NCI-H69 (cell line): ENCODE data around the gene MYZAP.

Source experiments
- DNase-seq: peaks from one replicate; lab custom pipeline; 2025; lab: John Stamatoyannopoulos, UW

The MYZAP gene

DNA sequence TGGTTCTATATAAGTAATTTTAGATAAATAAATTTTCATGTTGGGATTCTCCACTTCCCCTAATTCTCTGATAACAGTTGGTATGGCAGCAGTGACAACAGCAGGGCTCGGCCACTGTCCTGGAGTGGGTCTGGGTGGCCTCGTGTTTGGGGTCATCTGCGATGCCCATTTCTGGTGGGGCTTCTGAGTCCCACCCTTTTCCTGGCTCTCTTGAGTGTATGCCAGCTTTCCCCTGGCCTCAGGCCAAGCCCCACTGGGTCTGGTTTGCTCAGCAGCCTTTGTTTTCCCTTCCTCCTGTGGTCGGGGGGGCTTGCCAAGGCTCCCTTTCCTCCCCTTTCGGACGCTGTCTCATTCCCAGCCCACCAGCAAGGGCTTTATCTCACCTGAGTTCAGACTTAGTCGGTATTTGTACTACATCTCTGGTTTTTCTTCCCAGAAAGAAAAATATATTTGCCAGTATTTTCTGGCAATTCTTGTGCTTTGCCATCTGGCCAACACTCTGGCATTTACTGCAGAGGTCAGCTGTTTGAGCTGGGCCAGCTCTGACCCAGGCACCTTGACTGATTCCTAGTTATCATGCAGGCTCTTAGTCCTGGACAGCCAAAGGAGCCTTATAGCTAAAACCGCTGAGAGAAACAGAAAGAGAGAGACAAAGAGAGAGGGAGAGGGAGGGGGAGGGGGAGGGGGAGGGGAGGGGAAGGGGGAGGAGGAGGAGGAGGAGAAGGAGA lies 35.2 kb downstream of the MYZAP start:
- DNase-seq, result peak; percentile 49

DNA sequence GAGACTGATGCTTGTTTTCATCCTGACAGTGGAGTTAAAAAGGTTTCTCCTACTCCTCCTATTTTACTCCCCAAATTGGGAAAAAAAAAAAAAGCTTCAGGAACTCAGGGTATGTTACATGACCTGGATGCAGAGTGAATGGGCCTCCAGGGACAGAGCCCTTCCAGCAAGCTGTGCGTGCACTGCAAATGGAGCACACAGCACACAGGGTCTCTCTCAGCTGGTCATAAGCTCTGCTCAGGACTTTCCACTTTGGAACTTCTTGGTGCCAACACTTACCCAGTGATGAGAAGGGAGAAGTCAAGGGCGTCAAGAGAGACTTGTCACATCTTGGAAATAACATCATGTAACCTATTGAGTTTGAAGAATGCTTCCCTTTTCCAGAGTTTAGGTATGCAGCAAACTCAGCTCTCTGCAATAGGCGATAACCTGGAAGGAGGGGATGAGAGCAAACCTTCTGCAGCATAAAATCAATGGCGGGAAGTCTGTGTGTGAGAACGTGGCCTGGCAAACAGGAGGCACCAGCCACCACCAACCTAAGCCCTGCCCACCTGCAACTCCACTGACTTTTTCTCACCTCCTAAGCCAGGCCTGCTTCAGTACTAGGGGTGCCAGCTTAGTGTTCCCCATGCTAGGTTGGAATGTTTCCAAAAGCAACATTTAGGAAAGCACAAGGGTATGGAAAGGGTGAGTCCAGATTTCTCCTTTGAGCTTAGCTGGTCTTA lies 39.8 kb downstream of the MYZAP start:
- DNase-seq, result no peak

GRCh38 chr15:57634290-57634689 lies 42.6 kb downstream of the MYZAP start:
- no peak for DNase-seq

DNA sequence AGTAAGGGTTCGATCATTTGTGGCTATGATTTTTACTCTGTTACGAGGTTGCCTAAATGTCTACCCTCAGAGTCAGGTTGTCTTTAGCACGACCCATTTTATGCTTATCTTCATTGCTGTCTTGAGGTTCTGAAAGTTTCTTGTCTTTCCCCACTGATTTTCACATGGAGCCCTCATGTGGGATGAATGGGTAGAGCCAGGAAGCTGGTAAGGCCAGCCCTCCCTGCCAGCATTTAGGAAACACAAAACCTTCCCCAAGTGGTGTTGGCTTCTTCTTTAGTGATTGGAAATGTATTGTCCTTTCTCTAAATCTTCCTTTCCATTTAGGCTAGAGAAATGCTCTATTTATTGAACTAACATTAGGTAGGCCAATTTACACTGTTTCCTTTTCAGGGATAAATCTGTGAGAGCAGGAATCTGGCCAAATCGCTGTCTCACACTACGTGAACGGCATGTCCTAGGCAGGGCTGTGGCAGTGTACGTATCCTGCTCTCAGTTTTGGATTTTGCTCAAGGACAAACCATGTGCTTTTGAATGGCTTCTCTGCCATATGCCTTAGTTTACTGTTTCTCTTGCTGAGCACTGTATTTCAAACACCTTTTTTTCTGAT lies 43.7 kb downstream of the MYZAP start:
- DNase-seq, result no peak

- no peak for DNase-seq
Measured at GRCh38 chr15:57637846-57638245, 46.1 kb downstream of the MYZAP start.

DNA sequence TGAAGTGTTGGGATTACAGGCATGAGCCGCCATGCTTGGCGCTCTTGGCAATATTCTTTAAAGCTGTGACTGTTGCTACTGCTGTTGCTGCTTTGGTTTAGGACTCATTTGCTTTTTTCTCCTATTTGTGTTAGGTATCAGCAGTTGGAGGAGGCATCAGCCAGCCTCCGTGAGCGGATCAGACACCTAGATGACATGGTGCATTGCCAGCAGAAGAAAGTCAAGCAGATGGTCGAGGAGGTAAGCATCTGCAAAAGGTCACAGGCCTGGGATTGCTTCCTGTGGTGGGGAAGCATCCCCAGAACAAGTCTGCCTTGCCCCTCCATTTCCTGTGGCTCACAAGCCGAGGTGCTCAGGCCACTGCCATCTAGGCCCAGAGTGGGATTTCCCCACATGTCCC lies 47.6 kb downstream of the MYZAP start:
- DNase-seq, result no peak

- peak; percentile 35 for DNase-seq
Measured at GRCh38 chr15:57640930-57641682, 49.4 kb downstream of the MYZAP start.

GRCh38 chr15:57643826-57644225 lies 52.1 kb downstream of the MYZAP start:
- no peak for DNase-seq

GRCh38 chr15:57646087-57646486 lies 54.4 kb downstream of the MYZAP start:
- DNase-seq, result no peak

- DNase-seq, result no peak
Measured at GRCh38 chr15:57647071-57647790, 55.5 kb downstream of the MYZAP start.

- DNase-seq, result no peak
Measured at GRCh38 chr15:57647791-57648130, 56.1 kb downstream of the MYZAP start.

DNA sequence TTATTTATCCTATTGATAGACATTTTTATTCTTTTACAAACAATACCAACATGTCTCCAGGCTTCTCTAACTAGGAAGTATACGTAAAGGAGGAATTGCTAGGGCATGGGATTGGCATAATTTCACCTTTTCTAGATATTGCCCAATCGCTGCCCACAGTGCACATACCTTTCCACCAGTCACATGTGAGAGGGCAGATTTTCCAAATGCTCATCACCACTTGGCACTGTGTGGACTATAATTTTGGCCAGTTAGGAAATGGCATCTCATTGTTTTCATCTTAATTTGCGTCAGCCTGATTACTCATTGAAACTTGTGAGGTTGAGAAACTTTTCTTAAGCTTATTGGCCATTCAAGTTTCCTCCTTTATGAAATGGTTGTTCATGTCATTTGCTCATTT lies 57.4 kb downstream of the MYZAP start:
- no peak for DNase-seq

DNA sequence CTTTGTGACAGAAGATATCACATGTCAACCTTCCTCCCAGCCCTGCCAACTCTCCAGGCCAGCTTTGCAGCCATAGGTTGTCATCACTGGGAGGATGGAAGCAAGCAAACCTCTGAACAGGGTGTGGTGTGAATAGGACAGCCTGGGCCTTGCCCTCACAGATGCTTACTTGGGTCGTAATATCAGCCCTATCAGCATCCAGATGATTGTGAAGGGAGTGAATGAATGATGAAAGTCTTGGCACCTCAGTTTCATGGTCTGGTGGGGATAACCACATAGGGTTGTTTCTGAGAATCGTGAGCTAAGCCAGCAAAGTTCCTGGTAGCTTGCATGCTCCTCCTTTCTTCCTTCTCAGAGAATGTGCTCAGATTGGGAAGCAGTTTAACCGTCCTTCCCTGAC lies 59.7 kb downstream of the MYZAP start:
- no peak for DNase-seq

DNA sequence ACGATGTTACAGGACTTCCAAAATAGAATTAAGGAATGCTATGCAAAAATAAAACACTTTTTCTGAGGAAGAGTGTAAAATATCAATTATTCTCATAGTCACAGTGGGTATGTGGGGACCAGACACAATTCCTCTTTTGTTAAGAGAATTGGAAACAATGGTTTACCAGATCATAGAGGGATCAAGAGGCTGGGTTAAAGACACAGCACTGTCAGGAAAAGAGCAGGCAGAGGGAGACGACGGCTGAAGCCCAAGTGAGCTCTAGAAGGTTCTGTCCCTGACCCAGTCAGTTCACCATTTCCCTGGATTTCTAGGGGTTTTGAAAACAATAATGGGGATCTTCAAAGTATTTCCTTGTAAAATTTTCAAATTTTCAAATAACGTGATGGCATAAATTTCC lies 60.8 kb downstream of the MYZAP start:
- no peak for DNase-seq

GRCh38 chr15:57654153-57654852 lies 62.6 kb downstream of the MYZAP start:
- DNase-seq, result peak; percentile 24

DNA sequence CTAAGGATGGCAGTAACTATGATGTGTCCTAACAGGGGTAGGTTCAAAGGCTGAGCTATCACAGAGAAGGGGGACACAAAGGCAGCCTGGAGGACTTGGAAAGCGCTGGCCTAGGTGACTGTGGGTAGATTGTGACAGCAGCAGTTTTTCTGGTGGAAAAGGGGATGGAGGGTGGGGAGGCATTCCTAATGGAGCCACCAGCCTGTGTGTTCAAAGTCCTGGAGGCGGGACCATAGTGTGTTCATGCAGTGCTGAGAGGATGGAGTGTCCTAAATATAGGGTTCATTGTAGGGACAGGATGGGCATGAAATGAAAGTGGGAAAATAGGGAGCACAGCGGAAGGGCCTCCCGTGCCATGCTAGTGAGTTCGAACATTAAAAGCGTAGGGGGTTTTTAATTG lies 63.3 kb downstream of the MYZAP start:
- DNase-seq, result no peak

DNA sequence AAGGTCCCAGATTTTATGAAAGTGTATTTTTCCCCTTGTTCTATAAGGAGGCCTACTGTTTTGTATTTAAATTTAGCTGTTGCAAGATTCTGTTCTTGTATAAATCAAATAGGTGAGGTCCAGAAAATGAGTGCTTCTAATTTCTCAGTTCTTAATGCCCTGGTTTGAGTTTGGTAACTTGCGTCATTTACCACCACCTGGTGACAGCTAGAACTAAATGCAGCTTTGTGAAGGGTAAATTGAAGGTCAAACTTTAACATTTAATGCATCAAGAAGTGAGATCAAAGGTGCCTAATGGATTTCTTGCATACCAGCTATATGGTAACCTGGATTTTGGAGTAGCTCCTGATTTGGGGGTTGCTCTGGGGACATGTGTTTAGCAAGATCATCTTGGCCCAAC lies 64.1 kb downstream of the MYZAP start:
- no peak for DNase-seq

DNA sequence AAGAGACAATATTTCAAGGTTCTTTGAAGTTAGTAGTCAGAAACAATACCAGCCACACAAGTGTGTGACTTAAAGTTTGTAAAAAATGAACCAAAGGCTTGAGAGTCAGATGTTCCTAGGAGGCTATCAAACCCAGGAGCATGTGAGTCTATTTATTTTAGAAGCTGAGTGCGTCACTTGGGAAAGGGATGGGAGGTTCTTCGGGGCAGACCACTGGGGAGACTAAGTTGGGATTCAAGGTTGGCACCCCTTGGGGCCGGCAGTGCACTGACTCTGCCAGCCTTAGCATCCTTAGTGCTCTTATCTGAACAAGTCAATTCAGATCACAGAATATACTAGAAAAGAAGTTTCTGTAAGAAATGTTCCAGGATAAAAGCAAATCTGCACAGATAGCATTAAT lies 64.7 kb downstream of the MYZAP start:
- no peak for DNase-seq

- no peak for DNase-seq
Measured at GRCh38 chr15:57657619-57658018, 65.9 kb downstream of the MYZAP start.

- no peak for DNase-seq
Measured at GRCh38 chr15:57662091-57662744, 70.5 kb downstream of the MYZAP start.

DNA sequence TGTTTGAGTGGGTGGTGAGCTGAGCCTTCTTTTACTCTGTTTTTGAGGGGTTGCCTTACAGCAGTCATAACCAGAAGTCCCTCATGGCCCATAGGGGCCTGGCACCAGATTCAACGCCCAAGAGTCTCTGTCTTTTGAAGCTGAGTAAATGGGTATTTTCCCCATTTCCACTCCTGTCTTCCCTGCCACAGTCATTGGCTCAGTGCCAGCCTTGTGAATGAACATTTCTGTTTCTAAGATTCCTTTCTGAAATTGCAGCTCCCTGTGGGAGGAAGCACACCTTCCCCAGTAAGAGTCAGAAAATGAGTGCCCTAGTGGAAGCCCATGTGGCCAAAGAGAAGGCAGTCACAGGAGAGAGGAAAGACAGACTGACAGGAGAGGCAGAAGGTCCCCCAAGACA lies 71.1 kb downstream of the MYZAP start:
- DNase-seq, result peak; percentile 25
